Measurements from ENCODE around the gene ZFHX3. TPM values are rescaled to one million over a fixed set of nuclear protein-coding genes. Genes with fewer than 3 reads are reported as not detected.

Gene ZFHX3
- total and polyA plus RNA-seq, 2 of the 8 experiments (the other 6 are each of a cell fraction or from before 2014, with no cell fraction given): 0.08 to 0.99 TPM

DNA sequence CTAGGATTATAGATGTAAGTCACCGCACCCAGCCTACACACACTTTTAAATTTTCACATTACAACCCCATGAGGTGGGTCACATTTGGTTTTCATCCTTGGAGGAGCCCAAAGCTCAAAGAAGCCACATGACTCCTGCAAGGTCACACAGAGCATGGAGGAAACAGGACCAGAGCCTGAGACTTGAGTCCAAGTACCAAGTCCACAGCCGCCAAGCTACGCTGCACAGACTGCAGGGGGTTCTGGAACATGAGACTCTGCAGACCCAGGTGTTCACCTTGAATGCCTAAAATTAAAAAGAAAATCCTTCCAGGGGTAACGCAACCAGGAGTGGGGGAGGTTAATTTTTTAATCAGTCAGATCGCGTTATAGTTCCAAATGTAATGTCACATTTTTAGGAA, 150.2 kb downstream of the ZFHX3 start:
- ChIA-PET CTCF (ENCODE audit: partially characterized antibody) (interaction anchor here (0.7 kb wide), 1 partner anchor 15 kb away, joined by 3 read pairs; no protein-coding TSS in a partner anchor), POLR2A (ENCODE audit: partially characterized antibody) (no interaction called here)
- Histone ChIP-seq H3K23me2 (ENCODE audit: low read depth, low read length) (no peaks in the 10 kb centered on the region), H4K91ac (replicated peaks; ENCODE audit: insufficient read length, low read length) (no peak overlapping the region), H3K79me2 (ENCODE audit: control insufficient read depth in 1 of 2, insufficient read depth in 2 of 2, low read length in 2 of 2) (no peaks in the 10 kb centered on the region), H3K14ac (ENCODE audit: insufficient read length) (no peak overlapping the region), H2BK120ac (replicated peaks; ENCODE audit: low read depth, low read length) (no peak overlapping the region), H3K18ac (ENCODE audit: extremely low read depth, low read length) (no peak overlapping the region), H4K8ac (ENCODE audit: extremely low read depth, insufficient read depth, low read length) (no peak overlapping the region), H3K36me3 (ENCODE audit: control insufficient read depth in 2 of 4, insufficient read depth in 4 of 4, low read length in 3 of 4) (no peaks in the 10 kb centered on the region), H2BK20ac (ENCODE audit: low read length) (no peak overlapping the region), H3K27ac (ENCODE audit: low read depth, low read length) (no peak overlapping the region), H3K23ac (ENCODE audit: insufficient read length) (no peak overlapping the region), H3K79me1 (ENCODE audit: low read depth, low read length) (no peaks in the 10 kb centered on the region), H3K4me3 (ENCODE audit: extremely low read depth in 1 of 4, insufficient read depth in 2 of 4, low read depth in 3 of 4, low read length in 4 of 4) (no peak overlapping the region), H2BK12ac (ENCODE audit: low read depth, low read length) (no peak overlapping the region), H3K4ac (replicated peaks; ENCODE audit: insufficient read length, low read depth, low read length) (no peak overlapping the region), H3K56ac (replicated peaks; ENCODE audit: insufficient read length, low read depth, low read length) (no peak overlapping the region), H2AK5ac (ENCODE audit: low read depth, low read length) (no peak overlapping the region), H3K4me1 (replicated peaks in 1 of 4; ENCODE audit: control insufficient read depth in 3 of 4, insufficient read depth in 4 of 4, low read length in 3 of 4) (no peaks in the 10 kb centered on the region), H3K9me3 (ENCODE audit: insufficient read depth in 2 of 2, low read depth in 1 of 2, low read length in 1 of 2) (no peaks in the 10 kb centered on the region), H4K5ac (ENCODE audit: insufficient read length, low read depth, low read length) (no peak overlapping the region), H3K9ac (replicated peaks in 1 of 4; ENCODE audit: extremely low read depth in 1 of 4, low read depth in 3 of 4, low read length in 3 of 4) (no peak overlapping the region), H2AFZ (ENCODE audit: low read length) (no peak overlapping the region), H4K20me1 (replicated peaks in 1 of 2; ENCODE audit: control insufficient read depth in 1 of 2, insufficient read depth in 2 of 2, low read length in 2 of 2) (no peaks in the 10 kb centered on the region), H3K4me2 (ENCODE audit: insufficient read depth in 1 of 2, low read depth in 2 of 2, low read length in 2 of 2) (no peak overlapping the region), H2BK15ac (ENCODE audit: low read length) (no peak overlapping the region), H3K27me3 (replicated peaks in 1 of 4; ENCODE audit: control insufficient read depth in 3 of 4, extremely low read depth in 1 of 4, insufficient read depth in 3 of 4, low read length in 3 of 4) (no peaks in the 10 kb centered on the region; a peak in 1 of 7 replicates), H2BK5ac (ENCODE audit: low read depth, low read length) (no peak overlapping the region)
- WGBS, 2 experiments (ENCODE audit: extremely low coverage in 1 of 2, insufficient coverage in 1 of 2, insufficient read length in 1 of 2, insufficient replicate concordance in 2 of 2, low coverage in 1 of 2, low lambda C conversion rate in 2 of 2, missing lambda C conversion rate in 1 of 2): 88% methylated on average over 6 of the region's 6 CpGs; no CpG with 5 or more reads in 1 of the 2 experiments
- DNase-seq (ENCODE audit: low read depth in 1 of 2, low spot score in 2 of 2): no peak
- TF ChIP-seq CEBPB (IDR thresholded peaks at IDR 0.05; ENCODE audit: low read depth, low read length) (no peak), KDM4A (IDR thresholded peaks at IDR 0.05; ENCODE audit: low read depth, low read length, severe bottlenecking) (no peak), EP300 (IDR thresholded peaks at IDR 0.05; ENCODE audit: borderline replicate concordance in 1 of 2, low read depth in 2 of 2, low read length in 2 of 2) (no peak), SP2 (IDR thresholded peaks at IDR 0.05; ENCODE audit: low read length) (no peak), SIN3A (conservative IDR thresholded peaks at IDR 0.05 in 1 of 2, IDR thresholded peaks at IDR 0.05 in 1 of 2; ENCODE audit: low read depth in 1 of 2, low read length in 2 of 2) (no peak), GTF2F1 (IDR thresholded peaks at IDR 0.05; ENCODE audit: borderline replicate concordance, low read depth, low read length) (no peak), POU5F1 (IDR thresholded peaks at IDR 0.05; ENCODE audit: low read depth, low read length) (no peak), EGR1 (IDR thresholded peaks at IDR 0.05; ENCODE audit: borderline replicate concordance, low read depth, low read length) (no peak), YY1 (IDR thresholded peaks at IDR 0.05; ENCODE audit: low read depth, low read length) (no peak), CBX5 (IDR thresholded peaks at IDR 0.05; ENCODE audit: low read depth, low read length) (no peak), HDAC6 (IDR thresholded peaks at IDR 0.05; ENCODE audit: low read depth, low read length) (no peak), JUND (IDR thresholded peaks at IDR 0.05; ENCODE audit: low read length) (no peak), CHD1 (IDR thresholded peaks at IDR 0.05; ENCODE audit: low read depth, low read length) (no peak)
- TF ChIP-seq, protein P1, sequence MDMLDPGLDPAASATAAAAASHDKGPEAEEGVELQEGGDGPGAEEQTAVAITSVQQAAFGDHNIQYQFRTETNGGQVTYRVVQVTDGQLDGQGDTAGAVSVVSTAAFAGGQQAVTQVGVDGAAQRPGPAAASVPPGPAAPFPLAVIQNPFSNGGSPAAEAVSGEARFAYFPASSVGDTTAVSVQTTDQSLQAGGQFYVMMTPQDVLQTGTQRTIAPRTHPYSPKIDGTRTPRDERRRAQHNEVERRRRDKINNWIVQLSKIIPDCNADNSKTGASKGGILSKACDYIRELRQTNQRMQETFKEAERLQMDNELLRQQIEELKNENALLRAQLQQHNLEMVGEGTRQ (IDR thresholded peaks at IDR 0.05; ENCODE audit: low read length): no peak
- FAIRE-seq: no peak
